ENCODE data around the gene HEMGN.

HEMGN gene

DNA sequence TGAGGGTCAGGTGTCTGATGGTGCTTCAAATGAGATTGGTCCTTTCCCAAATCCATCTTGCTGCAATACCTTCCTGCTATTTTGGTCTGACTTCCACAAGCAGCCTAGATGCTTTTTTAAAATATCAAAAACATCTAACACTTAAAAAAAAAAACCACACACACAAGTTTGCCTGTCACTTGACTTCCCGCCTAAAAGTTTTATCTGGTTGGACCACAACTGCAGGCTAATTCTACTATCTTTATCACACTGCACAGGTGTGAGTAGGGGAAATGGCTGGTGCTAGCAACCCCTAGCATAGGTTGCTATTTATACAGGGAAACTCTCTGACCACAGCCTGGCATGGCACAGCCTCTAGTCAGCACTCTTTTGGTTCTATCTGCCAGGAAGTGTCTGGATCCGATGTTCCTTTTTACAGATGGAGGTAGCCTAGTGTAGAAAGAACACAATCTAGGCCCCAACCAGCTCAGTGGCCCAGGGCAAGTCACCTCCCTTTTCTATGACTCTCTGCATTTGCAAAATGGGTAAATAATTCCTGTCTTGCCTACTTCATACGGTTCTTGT is at the start of gene HEMGN:
HEMGN (minus strand) TSS at position 92 of the 564 bp plus-strand sequence; CDS start at position 56, 36 bp downstream.
- in situ Hi-C loops (cut with MboI; ENCODE audit: low sequenced_read_pairs, unreplicated experiment), result no loop called here

DNA sequence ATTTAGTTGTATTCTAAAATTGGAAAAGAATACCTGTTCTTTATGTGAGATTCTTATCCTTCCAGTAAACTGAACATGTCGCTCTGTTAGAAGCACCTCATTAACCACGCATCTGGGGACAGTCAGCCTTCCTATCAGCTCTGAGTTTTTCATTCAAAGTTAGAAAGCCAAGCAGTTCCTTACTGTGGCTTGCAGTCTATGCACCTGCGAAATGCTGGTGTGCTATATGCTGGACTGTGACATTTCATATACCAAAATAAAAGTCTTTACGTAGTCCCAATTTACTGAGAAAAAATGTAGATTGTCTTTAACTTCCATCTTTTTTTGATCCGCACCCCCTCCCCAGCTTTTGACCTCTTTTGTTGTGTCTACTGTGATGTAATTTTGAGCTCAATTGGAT is 49.5 kb upstream of the HEMGN start:
- in situ Hi-C loops (cut with MboI; ENCODE audit: low sequenced_read_pairs, unreplicated experiment), result no loop called here
- no peak for DNase-seq (ENCODE audit: low spot score)
- no peak for TF ChIP-seq CTCF (IDR thresholded peaks at IDR 0.05; ENCODE audit: borderline replicate concordance, control extremely low read depth, extremely low read depth, insufficient read depth, missing control alignments)

More for the DNA sequence above, at the start of gene HEMGN:
- TF ChIP-seq CTCF (IDR thresholded peaks at IDR 0.05; ENCODE audit: borderline replicate concordance, control extremely low read depth, extremely low read depth, insufficient read depth, missing control alignments), result no peak
- DNase-seq (ENCODE audit: low spot score), result no peak

DNA sequence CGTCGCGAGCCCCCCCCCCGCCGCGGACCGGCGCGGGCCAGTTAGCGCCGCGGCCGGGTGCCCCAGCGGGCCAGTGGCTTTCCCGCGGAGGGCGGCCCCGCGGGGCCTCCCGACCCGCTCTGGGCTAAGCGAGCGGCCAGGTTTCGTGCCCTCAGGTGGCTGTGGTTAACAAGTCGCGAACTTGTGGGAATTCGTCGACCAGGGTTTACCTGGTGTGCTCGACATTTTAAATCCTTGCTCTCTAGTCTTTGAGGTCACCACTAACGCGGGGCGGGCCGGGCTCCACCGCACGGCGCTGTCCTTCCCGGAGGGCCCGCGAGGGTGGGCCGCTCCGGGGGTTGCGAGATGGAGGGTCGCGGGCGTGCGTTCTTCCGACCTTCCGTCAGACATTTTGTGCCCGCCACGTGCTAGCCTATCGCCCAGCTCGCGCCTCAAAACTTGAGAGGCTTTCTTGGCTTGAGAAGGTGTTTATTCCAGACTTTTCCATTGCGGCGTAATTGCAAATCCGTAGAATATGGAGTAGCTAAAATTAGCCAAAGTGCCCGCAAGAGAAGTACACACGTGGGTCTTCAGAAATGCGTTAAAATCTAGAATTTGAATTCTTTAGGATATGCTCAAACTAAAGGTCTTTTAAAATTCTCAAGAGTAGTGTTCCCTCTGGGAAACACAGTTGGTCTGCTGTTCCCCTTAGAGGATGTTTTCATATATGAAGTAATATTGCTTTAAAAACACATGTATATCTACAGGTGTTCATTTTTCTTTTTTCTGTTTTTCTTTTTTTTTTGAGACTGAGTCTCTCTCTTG is 47.3 kb upstream of the HEMGN start:
- no peak for TF ChIP-seq CTCF (IDR thresholded peaks at IDR 0.05; ENCODE audit: borderline replicate concordance, control extremely low read depth, extremely low read depth, insufficient read depth, missing control alignments)
- DNase-seq (ENCODE audit: low spot score), result no peak
- in situ Hi-C loops (cut with MboI; ENCODE audit: low sequenced_read_pairs, unreplicated experiment), result no loop called here

- DNase-seq (ENCODE audit: low spot score), result peak; percentile 82
- in situ Hi-C loops (cut with MboI; ENCODE audit: low sequenced_read_pairs, unreplicated experiment), result no loop called here
These were observed 46.5 kb upstream of the HEMGN start for GRCh38 chr9:97984188-97985057.

DNA sequence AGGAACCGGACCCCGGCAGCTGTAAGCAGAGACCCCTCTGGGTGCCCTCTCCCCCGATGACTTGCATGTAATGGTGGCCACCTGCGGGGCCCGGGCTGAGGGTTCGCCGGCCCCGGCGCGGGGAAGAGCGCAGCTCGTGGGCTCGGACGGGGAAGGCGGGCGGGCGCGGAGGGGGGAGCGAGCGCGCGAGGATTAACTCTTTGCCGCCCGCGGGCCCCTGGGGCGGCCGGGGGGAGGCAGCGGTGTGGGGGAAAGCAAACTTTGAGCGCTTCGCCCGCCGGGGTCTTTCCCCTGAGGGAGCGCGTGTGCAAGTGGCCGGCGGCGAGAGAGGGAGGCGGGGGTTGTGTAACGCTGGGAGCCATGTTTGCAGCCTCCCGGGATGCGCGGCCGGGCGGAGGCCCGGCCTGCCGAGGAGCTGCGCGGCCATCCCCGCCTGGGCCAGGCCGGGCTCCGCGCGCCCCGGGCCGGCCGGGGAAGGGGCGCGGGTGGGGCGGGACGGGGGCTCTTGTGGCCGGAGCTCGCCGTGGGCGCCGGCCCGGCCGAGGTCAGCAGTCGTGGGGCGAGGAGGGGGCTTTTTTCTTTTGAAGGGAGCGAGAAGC is 45.7 kb upstream of the HEMGN start:
- peak; percentile 67 for DNase-seq (ENCODE audit: low spot score)
- in situ Hi-C loops (cut with MboI; ENCODE audit: low sequenced_read_pairs, unreplicated experiment), result no loop called here
- no peak for TF ChIP-seq CTCF (IDR thresholded peaks at IDR 0.05; ENCODE audit: borderline replicate concordance, control extremely low read depth, extremely low read depth, insufficient read depth, missing control alignments)

More at GRCh38 chr9:97984188-97985057, 46.5 kb upstream of the HEMGN start:
- no peak for TF ChIP-seq CTCF (IDR thresholded peaks at IDR 0.05; ENCODE audit: borderline replicate concordance, control extremely low read depth, extremely low read depth, insufficient read depth, missing control alignments)
